Measurements from ENCODE around the gene ELF5.

- TF ChIP-seq POLR2A (IDR thresholded peaks at IDR 0.05; ENCODE audit: low read depth, low read length) (no peak), TAF1 (IDR thresholded peaks at IDR 0.05; ENCODE audit: low read depth, low read length) (no peak)
These were observed 81.6 kb downstream of the ELF5 start for GRCh38 chr11:34431979-34432378.

All from GM12891 (cell line).